Stimulated activated CD8-positive, alpha-beta memory T cell treated with anti-CD3 and anti-CD28 coated beads, Interleukin-4, amount 100 ng/mL, for 48 hours (primary cell): ENCODE data around the gene OSBPL2.

Experiments
- DNase-seq: peaks from one replicate; pipeline ENCODE4 v3.0.0-alpha.2; 2020

Gene OSBPL2

GRCh38 chr20:62236766-62237513, 1.4 kb upstream of the OSBPL2 start:
- DNase-seq: no peak

- DNase-seq: no peak
Observed at GRCh38 chr20:62237514-62237800, 864 bp upstream of the OSBPL2 start.

GRCh38 chr20:62238569-62239277, 402 bp downstream of the OSBPL2 start:
- DNase-seq: no peak

GRCh38 chr20:62239278-62239879, 1.1 kb downstream of the OSBPL2 start:
- DNase-seq: no peak

- DNase-seq: no peak
Observed at GRCh38 chr20:62240020-62240685, 1.8 kb downstream of the OSBPL2 start.

GRCh38 chr20:62241506-62241905, 3.2 kb downstream of the OSBPL2 start:
- no peak for DNase-seq

- no peak for DNase-seq
Observed at GRCh38 chr20:62242176-62242575, 3.9 kb downstream of the OSBPL2 start.

GRCh38 chr20:62243106-62243505, 4.8 kb downstream of the OSBPL2 start:
- no peak for DNase-seq

GRCh38 chr20:62243906-62244515, 5.7 kb downstream of the OSBPL2 start:
- DNase-seq: no peak

GRCh38 chr20:62244644-62245108, 6.4 kb downstream of the OSBPL2 start:
- DNase-seq: no peak

- DNase-seq: no peak
Observed at GRCh38 chr20:62245911-62246280, 7.6 kb downstream of the OSBPL2 start.

- DNase-seq: no peak
Observed at GRCh38 chr20:62246431-62246830, 8.1 kb downstream of the OSBPL2 start.

- DNase-seq: no peak
Observed at GRCh38 chr20:62246872-62247652, 8.7 kb downstream of the OSBPL2 start.

GRCh38 chr20:62248890-62249560, 10.7 kb downstream of the OSBPL2 start:
- no peak for DNase-seq

GRCh38 chr20:62252342-62252966, 14.1 kb downstream of the OSBPL2 start:
- DNase-seq: no peak

- DNase-seq: no peak
Observed at GRCh38 chr20:62253398-62253797, 15.1 kb downstream of the OSBPL2 start.

GRCh38 chr20:62254021-62254724, 15.9 kb downstream of the OSBPL2 start:
- no peak for DNase-seq

GRCh38 chr20:62255976-62256375, 17.7 kb downstream of the OSBPL2 start:
- DNase-seq: no peak

- DNase-seq: no peak
Observed at GRCh38 chr20:62258499-62259293, 20.4 kb downstream of the OSBPL2 start.

GRCh38 chr20:62259294-62259565, 20.9 kb downstream of the OSBPL2 start:
- DNase-seq: no peak
